ENCODE results near the gene COBL.

DNA sequence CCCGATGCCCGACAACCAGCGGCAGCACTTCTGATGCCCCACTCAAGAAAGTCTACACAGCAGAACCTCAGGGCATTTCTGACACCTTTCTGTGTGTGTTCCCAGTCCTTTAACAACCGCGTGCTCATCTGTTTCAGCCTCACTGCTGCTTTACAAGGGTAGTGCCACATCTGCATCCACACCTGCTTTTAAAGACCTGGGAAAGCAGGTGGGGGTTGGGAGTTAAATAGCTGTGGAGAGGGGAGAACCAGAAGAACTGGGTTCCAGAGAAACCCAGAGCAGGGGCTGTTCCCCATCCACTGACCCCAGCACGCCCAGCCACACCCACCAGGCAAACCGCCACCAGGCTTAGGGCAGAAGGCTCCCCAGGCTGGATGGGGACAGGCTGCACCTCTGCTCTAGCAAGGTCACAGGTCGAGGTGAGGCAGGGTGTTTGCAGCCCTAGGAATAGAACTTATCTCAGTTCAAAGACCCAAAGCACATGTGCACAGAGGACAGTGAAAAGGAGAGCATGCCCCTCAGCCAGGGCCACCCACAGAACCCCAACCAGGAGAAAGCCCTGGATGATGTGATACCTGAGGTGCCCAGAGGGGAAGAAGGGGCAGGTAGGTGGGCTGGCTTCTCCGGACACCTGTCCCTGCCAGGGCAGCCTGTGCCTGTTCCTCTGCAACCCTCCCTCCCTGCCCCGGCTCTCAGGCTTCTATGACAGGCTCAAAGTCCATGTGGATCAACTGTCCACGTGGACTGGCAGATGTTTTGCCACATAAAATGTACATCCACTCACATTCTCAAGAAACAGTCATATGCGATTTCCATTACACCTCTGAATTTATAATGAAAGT lies 51.3 kb downstream of the COBL start:
- TF ChIP-seq, protein P1, sequence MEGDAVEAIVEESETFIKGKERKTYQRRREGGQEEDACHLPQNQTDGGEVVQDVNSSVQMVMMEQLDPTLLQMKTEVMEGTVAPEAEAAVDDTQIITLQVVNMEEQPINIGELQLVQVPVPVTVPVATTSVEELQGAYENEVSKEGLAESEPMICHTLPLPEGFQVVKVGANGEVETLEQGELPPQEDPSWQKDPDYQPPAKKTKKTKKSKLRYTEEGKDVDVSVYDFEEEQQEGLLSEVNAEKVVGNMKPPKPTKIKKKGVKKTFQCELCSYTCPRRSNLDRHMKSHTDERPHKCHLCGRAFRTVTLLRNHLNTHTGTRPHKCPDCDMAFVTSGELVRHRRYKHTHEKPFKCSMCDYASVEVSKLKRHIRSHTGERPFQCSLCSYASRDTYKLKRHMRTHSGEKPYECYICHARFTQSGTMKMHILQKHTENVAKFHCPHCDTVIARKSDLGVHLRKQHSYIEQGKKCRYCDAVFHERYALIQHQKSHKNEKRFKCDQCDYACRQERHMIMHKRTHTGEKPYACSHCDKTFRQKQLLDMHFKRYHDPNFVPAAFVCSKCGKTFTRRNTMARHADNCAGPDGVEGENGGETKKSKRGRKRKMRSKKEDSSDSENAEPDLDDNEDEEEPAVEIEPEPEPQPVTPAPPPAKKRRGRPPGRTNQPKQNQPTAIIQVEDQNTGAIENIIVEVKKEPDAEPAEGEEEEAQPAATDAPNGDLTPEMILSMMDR (conservative IDR thresholded peaks at IDR 0.05; ENCODE audit: low read length), result no peak
- no peak for TF ChIP-seq EZH2phosphoT487 (IDR thresholded peaks at IDR 0.05; ENCODE audit: borderline replicate concordance)

Data from Loucy (cell line).